Panc1 (cell line): ENCODE data around the gene NF1. TPM values are rescaled to one million over a fixed set of nuclear protein-coding genes. Genes with fewer than 3 reads are reported as not detected.

Source experiments
- ATAC-seq: fragments of 200-7000 bp; cut with Tn5 transposase; 2 replicates; pipeline ENCODE4 v1.9.1; 2020; ENCODE audit warnings: mild to moderate bottlenecking, moderate library complexity
- BruUV-seq: library from RNA; stranded (reverse); fragments of 400-500 nt; replicated peaks from 2 replicates; lab custom pipeline; 2021; lab: Mats Ljungman, UMichigan
- CTCF ChIA-PET: fragments of 300-600 bp; sonication (Branson Sonifier 250); formaldehyde crosslinking; loops from one replicate; lab custom pipeline; 2022; ENCODE audit warnings: antibody characterized with exemption; lab: Charles Lee
- POLR2A ChIA-PET: fragments of 300-600 bp; sonication (Branson Sonifier 250); formaldehyde crosslinking; loops from one replicate; lab custom pipeline; 2022; ENCODE audit warnings: antibody characterized with exemption; lab: Charles Lee
- DNase-seq: peaks from one replicate; pipeline ENCODE4 v3.0.0-alpha.2; 2010; ENCODE audit warnings: low read depth, low spot score
- H3K27ac ChIP-seq: 2 replicates; pipeline ENCODE4 v1.5.1; 2011; ENCODE audit warnings: mild to moderate bottlenecking, low read length, inconsistent platforms
- H3K27me3 ChIP-seq: fragments of 200-500 bp; sonication (Bioruptor generic); 2 replicates; pipeline ENCODE4 v1.6.0; 2014; ENCODE audit warnings: low read length, inconsistent platforms; ENCODE audit not compliant: control insufficient read depth, insufficient read depth
- H3K36me3 ChIP-seq: fragments of 200-500 bp; sonication (Bioruptor generic); 2 replicates; pipeline ENCODE4 v1.5.1; 2014; ENCODE audit warnings: inconsistent platforms, mild to moderate bottlenecking, low read length, moderate library complexity; ENCODE audit not compliant: control insufficient read depth, insufficient read depth
- H3K4me1 ChIP-seq: 2 replicates; pipeline ENCODE4 v1.5.1; 2011; ENCODE audit warnings: inconsistent platforms, mild to moderate bottlenecking, low read length, moderate library complexity; ENCODE audit not compliant: control insufficient read depth, insufficient read depth
- H3K4me3 ChIP-seq, 2 experiments: 2 replicates each; pipeline ENCODE4 v1.5.1; 2011 to 2012; ENCODE audit warnings: low read depth in 2 of 2, low read length in 2 of 2, mild to moderate bottlenecking in 2 of 2, inconsistent platforms in 1 of 2, moderate library complexity in 1 of 2
- H3K9me3 ChIP-seq: fragments of 200-500 bp; sonication (Bioruptor generic); 2 replicates; pipeline ENCODE4 v1.5.1; 2014; ENCODE audit warnings: low read depth, mild to moderate bottlenecking, inconsistent platforms, low read length, moderate library complexity; ENCODE audit not compliant: control insufficient read depth, insufficient read depth
- POLR2AphosphoS5 ChIP-seq: IDR thresholded peaks from 2 replicates; pipeline ENCODE4 v1.6.1; 2012; ENCODE audit warnings: mild to moderate bottlenecking, low read depth, low read length, moderate library complexity
- SIN3A ChIP-seq: IDR thresholded peaks from 2 replicates; pipeline ENCODE4 v1.6.1; 2012; ENCODE audit warnings: low read depth, mild to moderate bottlenecking, low read length, moderate library complexity, borderline replicate concordance; ENCODE audit not compliant: insufficient read depth
- TCF7L2 ChIP-seq: IDR thresholded peaks from 2 replicates; pipeline ENCODE4 v1.6.1; 2011; ENCODE audit warnings: mild to moderate bottlenecking, low read depth, low read length, inconsistent platforms
- in situ Hi-C: cut with HindIII; loops from 2 replicates; pipeline ENCODE4 v1.10.0; 2016; ENCODE audit warnings: low sequenced_read_pairs, low pct_unique_long_range_greater_than_20kb
- intact Hi-C: fragments of 100-400 bp; cut with micrococcal nuclease; formaldehyde crosslinking; loops from one replicate; pipeline ENCODE4 v1.10.0; 2022; ENCODE audit not compliant: unreplicated experiment
- total RNA-seq: library from RNA; stranded (reverse); gene quantifications from one replicate; pipeline ENCODE4 v1.2.1, GENCODE V29; 2021; ENCODE audit not compliant: unreplicated experiment
- TF ChIP-seq, protein P1 (sequence below): fragments of 450-650 bp; IDR thresholded peaks from 2 replicates; pipeline ENCODE4 v1.5.1; 2017; ENCODE audit warnings: mild to moderate bottlenecking
- TF ChIP-seq, protein P2 (sequence below), 2 experiments: IDR thresholded peaks; 2 replicates each; pipeline ENCODE4 v1.6.1; 2011 to 2012; ENCODE audit warnings: low read depth in 2 of 2, control low read depth in 1 of 2, low read length in 1 of 2, mild to moderate bottlenecking in 1 of 2, moderate library complexity in 1 of 2; ENCODE audit not compliant: insufficient read depth in 1 of 2

Gene NF1
- total RNA-seq, 1 experiment from 2014 or later, result 82.5 TPM

DNA sequence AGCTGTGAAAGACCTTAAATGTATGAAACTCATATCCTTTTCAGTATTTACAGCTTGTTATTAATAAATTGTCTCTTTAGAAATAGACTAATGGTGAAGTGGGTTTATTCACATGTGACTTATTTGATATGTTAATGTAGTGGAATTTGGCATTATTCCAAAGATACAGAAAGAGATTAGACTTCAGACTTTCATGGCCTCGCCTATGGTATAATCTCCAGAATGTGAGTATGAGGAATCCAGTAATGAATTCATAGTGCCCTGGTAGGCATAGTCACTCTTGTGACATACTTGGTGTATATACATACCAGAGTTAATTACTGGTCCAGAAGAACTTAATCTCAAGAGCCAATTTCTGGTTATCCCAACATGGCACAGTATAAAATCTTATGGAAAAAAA, 129.6 kb downstream of the NF1 start:
- H3K9me3 ChIP-seq, result no peaks in the 10 kb centered on the region
- ChIA-PET CTCF (no interaction called here), POLR2A (interaction anchor here (0.7 kb wide), 1 partner anchor 324 kb away, joined by 3 read pairs; no protein-coding TSS in a partner anchor)
- intact Hi-C loops (no loop called here), in situ Hi-C loops (no loop called here)
- H3K27ac ChIP-seq, result no peak overlapping the region
- H3K27me3 ChIP-seq, result no peaks in the 10 kb centered on the region
- no TSS peak for BruUV-seq
- DNase-seq (no peak), ATAC-seq (no peak)
- peaks cover 14% of the 10 kb centered on the region; the same call in 1 of the 2 replicates for H3K36me3 ChIP-seq
- TF ChIP-seq, protein P1, sequence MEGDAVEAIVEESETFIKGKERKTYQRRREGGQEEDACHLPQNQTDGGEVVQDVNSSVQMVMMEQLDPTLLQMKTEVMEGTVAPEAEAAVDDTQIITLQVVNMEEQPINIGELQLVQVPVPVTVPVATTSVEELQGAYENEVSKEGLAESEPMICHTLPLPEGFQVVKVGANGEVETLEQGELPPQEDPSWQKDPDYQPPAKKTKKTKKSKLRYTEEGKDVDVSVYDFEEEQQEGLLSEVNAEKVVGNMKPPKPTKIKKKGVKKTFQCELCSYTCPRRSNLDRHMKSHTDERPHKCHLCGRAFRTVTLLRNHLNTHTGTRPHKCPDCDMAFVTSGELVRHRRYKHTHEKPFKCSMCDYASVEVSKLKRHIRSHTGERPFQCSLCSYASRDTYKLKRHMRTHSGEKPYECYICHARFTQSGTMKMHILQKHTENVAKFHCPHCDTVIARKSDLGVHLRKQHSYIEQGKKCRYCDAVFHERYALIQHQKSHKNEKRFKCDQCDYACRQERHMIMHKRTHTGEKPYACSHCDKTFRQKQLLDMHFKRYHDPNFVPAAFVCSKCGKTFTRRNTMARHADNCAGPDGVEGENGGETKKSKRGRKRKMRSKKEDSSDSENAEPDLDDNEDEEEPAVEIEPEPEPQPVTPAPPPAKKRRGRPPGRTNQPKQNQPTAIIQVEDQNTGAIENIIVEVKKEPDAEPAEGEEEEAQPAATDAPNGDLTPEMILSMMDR, result no peak
- TF ChIP-seq POLR2AphosphoS5 (no peak), SIN3A (no peak), TCF7L2 (no peak)
- TF ChIP-seq, protein P2, sequence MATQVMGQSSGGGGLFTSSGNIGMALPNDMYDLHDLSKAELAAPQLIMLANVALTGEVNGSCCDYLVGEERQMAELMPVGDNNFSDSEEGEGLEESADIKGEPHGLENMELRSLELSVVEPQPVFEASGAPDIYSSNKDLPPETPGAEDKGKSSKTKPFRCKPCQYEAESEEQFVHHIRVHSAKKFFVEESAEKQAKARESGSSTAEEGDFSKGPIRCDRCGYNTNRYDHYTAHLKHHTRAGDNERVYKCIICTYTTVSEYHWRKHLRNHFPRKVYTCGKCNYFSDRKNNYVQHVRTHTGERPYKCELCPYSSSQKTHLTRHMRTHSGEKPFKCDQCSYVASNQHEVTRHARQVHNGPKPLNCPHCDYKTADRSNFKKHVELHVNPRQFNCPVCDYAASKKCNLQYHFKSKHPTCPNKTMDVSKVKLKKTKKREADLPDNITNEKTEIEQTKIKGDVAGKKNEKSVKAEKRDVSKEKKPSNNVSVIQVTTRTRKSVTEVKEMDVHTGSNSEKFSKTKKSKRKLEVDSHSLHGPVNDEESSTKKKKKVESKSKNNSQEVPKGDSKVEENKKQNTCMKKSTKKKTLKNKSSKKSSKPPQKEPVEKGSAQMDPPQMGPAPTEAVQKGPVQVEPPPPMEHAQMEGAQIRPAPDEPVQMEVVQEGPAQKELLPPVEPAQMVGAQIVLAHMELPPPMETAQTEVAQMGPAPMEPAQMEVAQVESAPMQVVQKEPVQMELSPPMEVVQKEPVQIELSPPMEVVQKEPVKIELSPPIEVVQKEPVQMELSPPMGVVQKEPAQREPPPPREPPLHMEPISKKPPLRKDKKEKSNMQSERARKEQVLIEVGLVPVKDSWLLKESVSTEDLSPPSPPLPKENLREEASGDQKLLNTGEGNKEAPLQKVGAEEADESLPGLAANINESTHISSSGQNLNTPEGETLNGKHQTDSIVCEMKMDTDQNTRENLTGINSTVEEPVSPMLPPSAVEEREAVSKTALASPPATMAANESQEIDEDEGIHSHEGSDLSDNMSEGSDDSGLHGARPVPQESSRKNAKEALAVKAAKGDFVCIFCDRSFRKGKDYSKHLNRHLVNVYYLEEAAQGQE (IDR thresholded peaks at IDR 0.05; ENCODE audit: insufficient read depth in 1 of 2, low read depth in 2 of 2, low read length in 1 of 2), result no peak
- no peak overlapping the region for H3K4me3 ChIP-seq
- no peaks in the 10 kb centered on the region for H3K4me1 ChIP-seq

DNA sequence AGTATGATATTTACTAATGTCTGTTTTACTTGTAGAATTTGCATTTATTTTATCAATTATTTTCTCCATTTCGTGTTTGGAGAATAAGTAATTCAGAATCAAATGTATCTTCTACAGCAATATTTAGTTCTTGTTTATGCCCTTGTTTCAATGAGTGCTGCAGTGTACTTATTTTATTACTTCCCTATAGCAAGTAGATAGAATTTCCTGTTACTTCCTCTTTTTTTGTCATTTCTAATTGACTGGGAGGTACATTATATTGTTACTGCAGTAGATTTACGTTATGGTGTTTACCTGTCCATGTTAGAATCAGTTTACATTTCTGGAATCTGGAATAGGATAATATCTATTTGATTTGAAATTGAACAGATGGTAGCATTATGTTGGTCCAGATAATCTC, 131.1 kb downstream of the NF1 start:
- Histone ChIP-seq H3K9me3 (no peaks in the 10 kb centered on the region), H3K4me3 (no peak overlapping the region), H3K27me3 (no peaks in the 10 kb centered on the region), H3K4me1 (no peaks in the 10 kb centered on the region), H3K27ac (no peak overlapping the region), H3K36me3 (peaks cover 24% of the 10 kb centered on the region)
- ATAC-seq, result no peak
- TF ChIP-seq, protein P1, result no peak
- ChIA-PET CTCF (no interaction called here), POLR2A (no interaction called here)
- in situ Hi-C loops (no loop called here), intact Hi-C loops (no loop called here)
- no TSS peak for BruUV-seq
- no peak for DNase-seq
